Measurements from ENCODE around the gene LYPD6B. TPM values are rescaled to one million over a fixed set of nuclear protein-coding genes. Genes with fewer than 3 reads are reported as not detected.

Gene LYPD6B
- total RNA-seq, 2 donors from 2014 or later: 12.6 to 14.5 TPM

GRCh38 chr2:149145314-149146295, 107.1 kb downstream of the LYPD6B start:
- Mint-ChIP-seq H3K4me1 (peaks cover 37% of the 10 kb centered on the region), H3K27ac (no peak overlapping the region), H3K4me3 (no peak overlapping the region), H3K36me3 (ENCODE audit: low read depth) (no peaks in the 10 kb centered on the region), H3K9me3 (no peaks in the 10 kb centered on the region), H3K27me3 (ENCODE audit: insufficient read depth) (peaks cover 51% of the 10 kb centered on the region)
- Histone ChIP-seq H3K4me1 (ENCODE audit: control insufficient read depth, insufficient read depth, low read length) (peaks cover 3% of the 10 kb centered on the region), H3K27me3 (ENCODE audit: control insufficient read depth, insufficient read depth, low read length, poor library complexity, severe bottlenecking) (peaks cover 71% of the 10 kb centered on the region), H3K4me3 (ENCODE audit: low read length) (no peak overlapping the region), H3K9ac (ENCODE audit: extremely low read depth, low read length, poor library complexity, severe bottlenecking) (no peak overlapping the region), H3K36me3 (ENCODE audit: control insufficient read depth, insufficient read depth, low read length) (no peaks in the 10 kb centered on the region), H3K27ac (ENCODE audit: low read depth, low read length) (no peak overlapping the region), H3K9me3 (ENCODE audit: control insufficient read depth, low read length) (no peaks in the 10 kb centered on the region)
- DNase-seq: no peak
- 92 to 96% methylated on average over 8 to 10 of the region's 10 CpGs for WGBS, 2 experiments (ENCODE audit: insufficient coverage in 1 of 2, insufficient read length in 1 of 2)
- no peak for TF ChIP-seq CTCF (conservative IDR thresholded peaks at IDR 0.05)

GRCh38 chr2:149146876-149147275, 108.4 kb downstream of the LYPD6B start:
- Mint-ChIP-seq H3K36me3 (ENCODE audit: low read depth) (no peaks in the 10 kb centered on the region), H3K9me3 (no peaks in the 10 kb centered on the region), H3K4me1 (peaks cover 34% of the 10 kb centered on the region), H3K27me3 (ENCODE audit: insufficient read depth) (peaks cover 61% of the 10 kb centered on the region), H3K4me3 (no peak overlapping the region), H3K27ac (no peak overlapping the region)
- 84% methylated on average over 8 of the region's 8 CpGs; no CpG with 5 or more reads in 1 of the 2 experiments for WGBS, 2 experiments (ENCODE audit: insufficient coverage in 1 of 2, insufficient read length in 1 of 2)
- DNase-seq: peak; percentile 56
- H3K27me3 ChIP-seq (ENCODE audit: control insufficient read depth, insufficient read depth, low read length, poor library complexity, severe bottlenecking): peaks cover 75% of the 10 kb centered on the region
- no peak for TF ChIP-seq CTCF (conservative IDR thresholded peaks at IDR 0.05)
- H3K9me3 ChIP-seq (ENCODE audit: control insufficient read depth, low read length): no peaks in the 10 kb centered on the region
- H3K36me3 ChIP-seq (ENCODE audit: control insufficient read depth, insufficient read depth, low read length): no peaks in the 10 kb centered on the region
- no peak overlapping the region for H3K27ac ChIP-seq (ENCODE audit: low read depth, low read length)
- H3K4me3 ChIP-seq (ENCODE audit: low read length): no peak overlapping the region
- peaks cover 3% of the 10 kb centered on the region for H3K4me1 ChIP-seq (ENCODE audit: control insufficient read depth, insufficient read depth, low read length)
- no peak overlapping the region for H3K9ac ChIP-seq (ENCODE audit: extremely low read depth, low read length, poor library complexity, severe bottlenecking)

GRCh38 chr2:149148194-149149006, 109.9 kb downstream of the LYPD6B start:
- peaks cover 24% of the 10 kb centered on the region for H3K4me1 Mint-ChIP-seq
- no peaks in the 10 kb centered on the region for H3K36me3 ChIP-seq (ENCODE audit: control insufficient read depth, insufficient read depth, low read length)
- no peaks in the 10 kb centered on the region for H3K9me3 ChIP-seq (ENCODE audit: control insufficient read depth, low read length)
- H3K4me3 Mint-ChIP-seq: no peak overlapping the region
- no peak overlapping the region for H3K27ac ChIP-seq (ENCODE audit: low read depth, low read length)
- peaks cover 3% of the 10 kb centered on the region for H3K4me1 ChIP-seq (ENCODE audit: control insufficient read depth, insufficient read depth, low read length)
- H3K9ac ChIP-seq (ENCODE audit: extremely low read depth, low read length, poor library complexity, severe bottlenecking): no peak overlapping the region
- H3K27me3 ChIP-seq (ENCODE audit: control insufficient read depth, insufficient read depth, low read length, poor library complexity, severe bottlenecking): peaks cover 84% of the 10 kb centered on the region
- no peak for TF ChIP-seq CTCF (conservative IDR thresholded peaks at IDR 0.05)
- no peaks in the 10 kb centered on the region for H3K9me3 Mint-ChIP-seq
- WGBS, 2 experiments (ENCODE audit: insufficient coverage in 1 of 2, insufficient read length in 1 of 2): 84 to 85% methylated on average over 4 to 6 of the region's 6 CpGs
- no peak overlapping the region for H3K4me3 ChIP-seq (ENCODE audit: low read length)
- DNase-seq: no peak
- H3K36me3 Mint-ChIP-seq (ENCODE audit: low read depth): no peaks in the 10 kb centered on the region
- no peak overlapping the region for H3K27ac Mint-ChIP-seq
- peaks cover 74% of the 10 kb centered on the region for H3K27me3 Mint-ChIP-seq (ENCODE audit: insufficient read depth)
